ENCODE data around the gene CCDC177.

CCDC177 gene

DNA sequence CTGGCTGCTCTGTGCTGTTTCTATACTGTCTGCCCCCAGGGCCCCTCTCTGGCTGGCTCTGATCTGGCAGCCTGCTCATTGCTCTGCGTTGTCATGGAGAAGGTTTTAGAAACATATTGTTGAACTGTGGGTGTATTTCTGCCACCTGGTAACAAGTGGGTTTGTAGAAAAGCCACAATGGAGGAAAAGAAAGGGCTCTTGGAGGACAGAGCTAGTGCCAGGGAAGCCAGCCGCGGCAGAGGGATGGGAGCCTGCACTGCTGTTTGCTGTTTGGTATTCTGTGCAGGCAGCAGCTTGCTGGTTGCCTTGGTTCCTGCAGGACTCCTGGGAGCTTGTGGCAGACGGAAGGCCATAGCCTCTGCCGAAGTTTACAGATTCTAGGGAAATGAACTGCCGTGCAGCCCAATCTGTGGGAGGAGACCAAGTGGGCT is 15.1 kb downstream of the CCDC177 start:
- Histone ChIP-seq H3K4me3 (ENCODE audit: low read depth, low read length) (no peak overlapping the region), H3K27ac (ENCODE audit: extremely low read depth, low read depth, low read length) (no peak overlapping the region), H3K36me3 (ENCODE audit: control insufficient read depth in 2 of 2, insufficient read depth in 1 of 2, low read length in 2 of 2) (no peaks in the 10 kb centered on the region), H3K4me1 (ENCODE audit: control insufficient read depth, insufficient read depth, low read length) (no peaks in the 10 kb centered on the region), H3K9me3 (ENCODE audit: control insufficient read depth, insufficient read depth, low read depth, low read length) (no peaks in the 10 kb centered on the region)
- TF ChIP-seq ZNF596 (tag by site-specific recombination; IDR thresholded peaks at IDR 0.05) (no peak), ZNF133 (tag by site-specific recombination; IDR thresholded peaks at IDR 0.05) (no peak), ZNF266 (tag by site-specific recombination; IDR thresholded peaks at IDR 0.05; ENCODE audit: low read depth) (no peak), GLI4 (tag by site-specific recombination; IDR thresholded peaks at IDR 0.05) (no peak), ZNF768 (tag by site-specific recombination; IDR thresholded peaks at IDR 0.05) (no peak), ZNF335 (tag by site-specific recombination; conservative IDR thresholded peaks at IDR 0.05) (no peak), ZBTB44 (tag by site-specific recombination; IDR thresholded peaks at IDR 0.05) (no peak), ZNF302 (tag by site-specific recombination; IDR thresholded peaks at IDR 0.05; ENCODE audit: low read depth) (no peak), MZF1 (tag by site-specific recombination; IDR thresholded peaks at IDR 0.05; ENCODE audit: borderline replicate concordance) (no peak), ZNF521 (tag by site-specific recombination; IDR thresholded peaks at IDR 0.05) (no peak), ZBTB10 (tag by site-specific recombination; IDR thresholded peaks at IDR 0.05) (no peak), ZNF621 (tag by site-specific recombination; IDR thresholded peaks at IDR 0.05) (no peak), ZNF416 (tag by site-specific recombination; IDR thresholded peaks at IDR 0.05) (no peak), KLF1 (tag by site-specific recombination; IDR thresholded peaks at IDR 0.05) (no peak), ZBTB48 (tag by site-specific recombination; IDR thresholded peaks at IDR 0.05) (no peak), ZNF76 (tag by site-specific recombination; IDR thresholded peaks at IDR 0.05; ENCODE audit: borderline replicate concordance, low read depth) (no peak), WT1 (tag by site-specific recombination; IDR thresholded peaks at IDR 0.05) (no peak)
- TF ChIP-seq, protein P1, sequence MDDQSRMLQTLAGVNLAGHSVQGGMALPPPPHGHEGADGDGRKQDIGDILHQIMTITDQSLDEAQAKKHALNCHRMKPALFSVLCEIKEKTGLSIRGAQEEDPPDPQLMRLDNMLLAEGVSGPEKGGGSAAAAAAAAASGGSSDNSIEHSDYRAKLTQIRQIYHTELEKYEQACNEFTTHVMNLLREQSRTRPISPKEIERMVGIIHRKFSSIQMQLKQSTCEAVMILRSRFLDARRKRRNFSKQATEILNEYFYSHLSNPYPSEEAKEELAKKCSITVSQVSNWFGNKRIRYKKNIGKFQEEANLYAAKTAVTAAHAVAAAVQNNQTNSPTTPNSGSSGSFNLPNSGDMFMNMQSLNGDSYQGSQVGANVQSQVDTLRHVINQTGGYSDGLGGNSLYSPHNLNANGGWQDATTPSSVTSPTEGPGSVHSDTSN (CRISPR knock-in tag; IDR thresholded peaks at IDR 0.05) = no peak
- TF ChIP-seq, protein P2, sequence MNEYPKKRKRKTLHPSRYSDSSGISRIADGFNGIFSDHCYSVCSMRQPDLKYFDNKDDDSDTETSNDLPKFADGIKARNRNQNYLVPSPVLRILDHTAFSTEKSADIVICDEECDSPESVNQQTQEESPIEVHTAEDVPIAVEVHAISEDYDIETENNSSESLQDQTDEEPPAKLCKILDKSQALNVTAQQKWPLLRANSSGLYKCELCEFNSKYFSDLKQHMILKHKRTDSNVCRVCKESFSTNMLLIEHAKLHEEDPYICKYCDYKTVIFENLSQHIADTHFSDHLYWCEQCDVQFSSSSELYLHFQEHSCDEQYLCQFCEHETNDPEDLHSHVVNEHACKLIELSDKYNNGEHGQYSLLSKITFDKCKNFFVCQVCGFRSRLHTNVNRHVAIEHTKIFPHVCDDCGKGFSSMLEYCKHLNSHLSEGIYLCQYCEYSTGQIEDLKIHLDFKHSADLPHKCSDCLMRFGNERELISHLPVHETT (tag by site-specific recombination; IDR thresholded peaks at IDR 0.05) = no peak
- ChIA-PET POLR2A (no interaction called here), CTCF (interaction anchor here (0.9 kb wide), 1 partner anchor 50 kb away, joined by 3 read pairs; no protein-coding TSS in a partner anchor)

DNA sequence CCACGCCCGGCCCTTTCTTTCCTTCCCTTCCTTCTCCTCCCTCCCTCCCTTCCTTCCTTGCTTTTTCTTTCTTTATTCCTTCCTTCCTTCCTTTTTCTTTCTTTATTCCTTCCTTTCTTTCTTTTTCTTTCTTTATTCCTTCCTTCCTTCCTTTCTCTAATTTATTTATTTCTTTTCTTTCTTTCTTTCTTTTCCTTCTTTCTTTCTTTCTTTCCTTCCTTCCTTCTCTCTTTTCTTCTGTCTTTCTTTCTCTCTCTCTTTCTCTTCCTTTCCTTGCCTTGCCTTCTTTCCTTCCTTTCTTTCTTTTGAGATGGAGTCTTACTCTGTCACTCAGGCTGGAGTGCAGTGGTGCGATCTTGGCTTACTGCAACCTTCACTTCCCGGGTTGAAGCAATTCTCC is 15.9 kb downstream of the CCDC177 start:
- CTCF ChIA-PET = no interaction called here
- Histone ChIP-seq H3K4me1 (ENCODE audit: control insufficient read depth, insufficient read depth, low read length) (no peaks in the 10 kb centered on the region), H3K4me3 (ENCODE audit: low read depth, low read length) (no peak overlapping the region), H3K27ac (ENCODE audit: extremely low read depth, low read depth, low read length) (no peak overlapping the region), H3K36me3 (ENCODE audit: control insufficient read depth in 2 of 2, insufficient read depth in 1 of 2, low read length in 2 of 2) (no peaks in the 10 kb centered on the region), H3K9me3 (ENCODE audit: control insufficient read depth, insufficient read depth, low read depth, low read length) (no peaks in the 10 kb centered on the region)
- POLR2A ChIA-PET = no interaction called here
- TF ChIP-seq BCL11A (tag by site-specific recombination; IDR thresholded peaks at IDR 0.05; ENCODE audit: low read depth) (no peak), ZNF366 (tag by site-specific recombination; conservative IDR thresholded peaks at IDR 0.05) (peak; percentile 85), ZNF837 (tag by site-specific recombination; IDR thresholded peaks at IDR 0.05) (no peak), ZNF654 (tag by site-specific recombination; IDR thresholded peaks at IDR 0.05; ENCODE audit: low read depth) (no peak)

Measured in HEK293 (cell line).